Measurements from ENCODE around the gene TEAD4.

The TEAD4 gene

DNA sequence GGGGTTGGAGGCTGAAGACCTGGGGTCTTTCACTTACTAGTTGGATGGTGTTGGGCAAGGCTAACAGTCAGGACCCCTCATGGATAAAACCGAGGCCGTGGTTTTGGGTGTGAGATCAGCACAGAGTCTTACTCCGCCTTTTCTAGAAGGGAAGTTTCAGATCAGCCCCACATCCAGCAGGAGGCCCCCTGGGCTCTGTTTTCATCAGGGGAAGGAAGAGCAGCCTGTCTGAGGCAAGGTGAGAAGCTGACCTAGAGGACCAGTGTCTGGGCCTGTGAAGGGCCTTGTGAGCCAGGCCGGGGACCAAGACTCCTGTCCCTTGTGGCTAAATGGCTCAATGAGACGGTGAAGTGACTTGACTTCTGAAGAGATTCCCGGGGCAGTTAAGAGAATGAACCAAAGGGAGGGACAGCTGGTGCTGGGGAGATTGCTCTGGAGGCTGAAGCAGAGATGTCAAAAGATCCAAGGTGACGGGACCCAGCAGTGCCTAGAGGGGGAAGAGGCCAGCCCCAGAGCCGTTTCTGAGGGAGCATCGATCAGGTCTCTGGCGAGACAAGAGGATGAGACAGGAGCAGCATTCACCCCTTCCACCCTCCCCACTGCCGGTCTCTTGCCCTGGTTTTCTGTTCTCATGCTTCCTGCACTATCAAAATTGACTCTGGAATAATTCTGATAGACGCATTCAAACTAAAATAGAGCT, 77.9 kb downstream of the TEAD4 start:
- Mint-ChIP-seq H3K4me3 (no peak overlapping the region), H3K27ac (no peak overlapping the region), H3K9me3 (no peaks in the 10 kb centered on the region), H3K36me3 (ENCODE audit: low read depth) (no peaks in the 10 kb centered on the region), H3K27me3 (no peaks in the 10 kb centered on the region), H3K4me1 (ENCODE audit: low read depth) (no peaks in the 10 kb centered on the region)
- intact Hi-C loops (cut with micrococcal nuclease), result no loop called here

DNA sequence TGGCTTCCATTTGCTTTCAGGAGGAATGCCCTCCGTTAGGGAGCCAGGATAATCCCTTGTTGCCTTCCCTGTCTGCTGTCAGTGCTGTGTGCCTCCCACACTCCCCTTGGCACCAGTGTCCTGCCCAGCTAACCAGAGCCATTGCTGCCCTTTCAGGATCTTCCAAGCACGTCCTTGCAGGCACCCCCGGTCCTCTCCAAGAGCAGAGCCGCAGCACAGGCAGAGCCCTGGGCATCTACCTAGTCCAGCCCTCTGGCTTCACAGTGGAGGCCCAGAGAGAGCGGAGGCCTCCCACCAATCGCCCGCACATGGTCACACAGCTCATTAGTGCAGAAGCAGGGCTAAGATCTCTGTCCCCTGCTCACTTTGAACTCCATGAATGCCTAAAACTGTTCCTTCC, 79.0 kb downstream of the TEAD4 start:
- H3K27me3 Mint-ChIP-seq, result peaks cover 8% of the 10 kb centered on the region
- H3K27ac Mint-ChIP-seq, result no peak overlapping the region
- no peaks in the 10 kb centered on the region for H3K36me3 Mint-ChIP-seq (ENCODE audit: low read depth)
- H3K4me3 Mint-ChIP-seq, result no peak overlapping the region
- H3K9me3 Mint-ChIP-seq, result no peaks in the 10 kb centered on the region
- H3K4me1 Mint-ChIP-seq (ENCODE audit: low read depth), result no peaks in the 10 kb centered on the region
- intact Hi-C loops (cut with micrococcal nuclease), result no loop called here

DNA sequence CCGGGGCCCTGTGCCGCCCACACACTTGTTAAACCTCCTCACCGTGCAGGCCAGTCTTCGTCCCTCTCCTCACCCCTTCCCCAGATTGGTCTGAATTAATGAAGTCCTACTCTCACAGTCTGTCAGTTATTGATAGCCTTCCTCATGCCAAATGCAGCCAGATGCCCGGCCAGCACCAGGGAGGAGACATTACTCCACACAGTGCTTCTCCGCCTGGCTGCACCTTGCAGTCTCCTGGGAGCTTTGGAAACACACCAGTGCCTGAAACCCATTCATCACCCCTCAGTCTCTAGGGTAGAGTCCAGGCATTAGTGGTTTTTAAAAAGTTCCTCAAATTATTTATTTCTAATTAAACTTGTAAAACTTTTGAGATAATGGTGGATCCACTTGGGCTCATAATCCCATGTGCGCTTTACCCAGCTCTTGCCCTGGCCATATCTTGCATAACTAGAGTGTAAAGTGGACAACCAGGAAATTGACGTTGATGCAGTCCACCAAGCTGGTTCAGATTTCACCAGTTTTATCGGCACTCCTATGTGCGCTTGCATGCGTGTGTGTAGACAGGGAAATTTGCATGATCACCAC, 79.8 kb downstream of the TEAD4 start:
- no peak overlapping the region for H3K27ac Mint-ChIP-seq
- intact Hi-C loops (cut with micrococcal nuclease), result no loop called here
- no peaks in the 10 kb centered on the region for H3K4me1 Mint-ChIP-seq (ENCODE audit: low read depth)
- H3K9me3 Mint-ChIP-seq, result no peaks in the 10 kb centered on the region
- H3K4me3 Mint-ChIP-seq, result no peak overlapping the region
- H3K36me3 Mint-ChIP-seq (ENCODE audit: low read depth), result no peaks in the 10 kb centered on the region
- peaks cover 13% of the 10 kb centered on the region for H3K27me3 Mint-ChIP-seq

- intact Hi-C loops (cut with micrococcal nuclease), result no loop called here
- no peak overlapping the region for H3K27ac Mint-ChIP-seq
- H3K27me3 Mint-ChIP-seq, result peaks cover 13% of the 10 kb centered on the region
- no peaks in the 10 kb centered on the region for H3K4me1 Mint-ChIP-seq (ENCODE audit: low read depth)
- H3K4me3 Mint-ChIP-seq, result no peak overlapping the region
- H3K9me3 Mint-ChIP-seq, result no peaks in the 10 kb centered on the region
- no peaks in the 10 kb centered on the region for H3K36me3 Mint-ChIP-seq (ENCODE audit: low read depth)
These were observed 80.9 kb downstream of the TEAD4 start for GRCh38 chr12:3040026-3040656.

DNA sequence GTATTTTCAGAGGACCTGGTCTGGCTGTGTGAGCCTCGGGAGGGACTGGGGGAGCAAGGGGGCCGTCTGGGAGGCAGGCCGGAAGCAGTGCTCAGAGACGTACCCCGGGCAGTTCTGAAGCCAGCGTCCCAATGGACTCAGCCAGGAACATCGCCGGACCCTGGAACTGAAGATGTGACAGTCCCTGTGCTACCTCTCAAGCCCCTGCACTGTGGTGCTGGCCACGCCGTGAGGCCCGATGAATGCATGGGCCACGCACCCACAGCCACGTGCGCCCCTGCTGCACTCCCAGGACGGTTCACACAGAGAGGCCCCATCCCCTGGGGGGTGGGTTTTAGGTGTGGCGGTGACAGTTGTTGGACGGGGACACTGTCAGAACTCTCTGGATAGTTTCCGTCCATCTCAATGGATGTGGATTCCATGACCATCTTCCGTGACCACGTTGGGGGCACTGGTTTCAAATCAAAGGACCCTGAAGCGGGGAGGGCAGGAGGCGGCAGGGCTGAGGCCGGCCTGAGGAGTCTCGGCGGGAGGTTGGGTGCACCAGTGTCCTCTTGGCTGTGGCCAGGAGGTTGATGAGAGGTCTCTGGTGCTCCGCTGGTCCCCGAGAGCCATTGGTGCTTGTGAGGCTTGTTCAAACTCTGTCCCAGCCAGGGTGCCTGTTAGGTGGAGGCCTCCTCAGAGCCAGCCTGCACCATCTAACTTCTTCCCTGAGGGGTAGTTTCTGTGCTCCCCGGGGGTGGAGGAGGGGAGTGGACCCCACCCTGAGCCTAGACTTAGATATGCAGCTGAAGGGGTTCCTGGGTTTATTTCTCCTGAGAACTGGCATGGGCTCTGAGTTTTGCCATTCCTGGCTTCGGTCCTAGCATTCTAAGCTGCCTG, 81.7 kb downstream of the TEAD4 start:
- no peaks in the 10 kb centered on the region for H3K9me3 Mint-ChIP-seq
- H3K27ac Mint-ChIP-seq, result no peak overlapping the region
- intact Hi-C loops (cut with micrococcal nuclease), result loop anchor here (1.0 kb wide), 1 partner anchor 188 kb away; no protein-coding TSS in a partner anchor
- no peak overlapping the region for H3K4me3 Mint-ChIP-seq
- H3K27me3 Mint-ChIP-seq, result peaks cover 13% of the 10 kb centered on the region
- H3K36me3 Mint-ChIP-seq (ENCODE audit: low read depth), result no peaks in the 10 kb centered on the region
- H3K4me1 Mint-ChIP-seq (ENCODE audit: low read depth), result no peaks in the 10 kb centered on the region

GRCh38 chr12:3041558-3042164, 82.5 kb downstream of the TEAD4 start:
- Mint-ChIP-seq H3K27me3 (peaks cover 13% of the 10 kb centered on the region), H3K4me1 (ENCODE audit: low read depth) (no peaks in the 10 kb centered on the region), H3K27ac (no peak overlapping the region), H3K9me3 (no peaks in the 10 kb centered on the region), H3K36me3 (ENCODE audit: low read depth) (no peaks in the 10 kb centered on the region), H3K4me3 (no peak overlapping the region)
- intact Hi-C loops (cut with micrococcal nuclease), result loop anchor here (1.0 kb wide), 1 partner anchor 188 kb away; no protein-coding TSS in a partner anchor

DNA sequence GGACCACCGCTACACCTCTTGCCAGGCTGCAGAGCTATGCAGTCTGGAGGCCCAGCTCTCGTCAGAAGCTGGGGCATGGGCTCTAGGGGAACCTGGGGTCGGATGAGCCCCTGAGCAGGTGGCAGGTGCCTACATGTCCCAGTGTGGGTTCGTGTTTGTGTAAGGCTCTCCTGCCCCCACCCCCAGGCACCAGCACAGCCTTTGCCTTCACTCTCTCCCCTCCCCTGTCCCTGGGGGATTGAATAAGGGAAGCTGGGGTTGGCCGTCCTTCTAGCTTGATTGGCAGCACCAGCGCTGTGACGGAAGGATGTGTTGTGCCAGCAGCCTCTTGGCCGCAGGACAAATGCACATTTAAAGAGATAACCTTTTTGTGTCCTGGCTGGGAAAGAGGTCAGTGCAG, 83.2 kb downstream of the TEAD4 start:
- Mint-ChIP-seq H3K4me1 (ENCODE audit: low read depth) (no peaks in the 10 kb centered on the region), H3K27me3 (peaks cover 13% of the 10 kb centered on the region), H3K4me3 (no peak overlapping the region), H3K9me3 (no peaks in the 10 kb centered on the region), H3K27ac (no peak overlapping the region), H3K36me3 (ENCODE audit: low read depth) (no peaks in the 10 kb centered on the region)
- intact Hi-C loops (cut with micrococcal nuclease), result no loop called here

DNA sequence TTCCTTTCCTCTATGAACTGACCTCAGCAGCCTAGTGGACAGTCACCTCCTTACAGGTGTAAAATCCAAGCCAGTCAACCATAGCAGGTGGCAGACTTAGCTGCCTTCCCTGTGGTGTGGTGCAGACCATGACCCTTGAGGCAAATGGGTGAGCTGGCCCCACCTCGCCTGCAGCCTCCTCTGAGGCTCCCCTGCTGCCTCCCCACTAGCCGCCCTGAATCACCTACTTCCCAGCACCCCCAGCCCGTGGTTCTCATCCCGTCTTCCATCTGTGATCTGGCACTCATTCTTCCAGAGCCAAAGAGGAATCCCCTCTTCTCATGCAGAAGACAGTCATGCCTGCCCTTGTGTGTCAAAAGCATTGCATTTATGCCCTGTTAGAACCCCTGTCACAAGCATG, 83.6 kb downstream of the TEAD4 start:
- Mint-ChIP-seq H3K9me3 (no peaks in the 10 kb centered on the region), H3K27me3 (peaks cover 13% of the 10 kb centered on the region), H3K36me3 (ENCODE audit: low read depth) (no peaks in the 10 kb centered on the region), H3K4me1 (ENCODE audit: low read depth) (no peaks in the 10 kb centered on the region), H3K27ac (no peak overlapping the region), H3K4me3 (no peak overlapping the region)
- intact Hi-C loops (cut with micrococcal nuclease), result no loop called here

- intact Hi-C loops (cut with micrococcal nuclease), result no loop called here
- H3K27me3 Mint-ChIP-seq, result peaks cover 13% of the 10 kb centered on the region
- H3K4me3 Mint-ChIP-seq, result no peak overlapping the region
These were observed 84.2 kb downstream of the TEAD4 start for GRCh38 chr12:3043406-3043805.

GRCh38 chr12:3044141-3044630, 85.0 kb downstream of the TEAD4 start:
- Mint-ChIP-seq H3K27ac (no peak overlapping the region), H3K4me1 (ENCODE audit: low read depth) (no peaks in the 10 kb centered on the region), H3K4me3 (no peak overlapping the region), H3K9me3 (no peaks in the 10 kb centered on the region), H3K27me3 (peaks cover 13% of the 10 kb centered on the region), H3K36me3 (ENCODE audit: low read depth) (no peaks in the 10 kb centered on the region)
- intact Hi-C loops (cut with micrococcal nuclease), result no loop called here

More at GRCh38 chr12:3043406-3043805, 84.2 kb downstream of the TEAD4 start:
- Mint-ChIP-seq H3K27ac (no peak overlapping the region), H3K9me3 (no peaks in the 10 kb centered on the region), H3K4me1 (ENCODE audit: low read depth) (no peaks in the 10 kb centered on the region), H3K36me3 (ENCODE audit: low read depth) (no peaks in the 10 kb centered on the region)

DNA sequence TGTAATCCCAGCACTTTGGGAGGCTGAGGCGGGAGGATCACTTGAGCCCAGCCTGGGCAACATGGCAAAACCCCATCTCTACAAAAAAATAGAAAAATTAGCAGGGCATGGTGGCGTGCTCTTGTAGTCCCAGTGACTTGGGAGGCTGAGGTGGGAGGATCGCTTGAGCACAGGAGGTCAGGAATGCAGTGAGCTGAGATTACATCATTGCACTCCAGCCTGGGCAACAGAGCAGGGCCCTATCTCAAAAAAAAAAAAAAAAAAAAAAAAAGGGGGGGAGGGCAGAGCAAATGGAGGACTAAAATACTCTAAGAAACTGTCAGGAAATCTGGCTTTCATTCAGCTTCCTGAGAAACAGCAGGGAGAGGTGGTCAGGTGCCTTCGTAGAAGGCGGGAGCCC, 86.3 kb downstream of the TEAD4 start:
- Mint-ChIP-seq H3K4me3 (no peak overlapping the region), H3K27ac (no peak overlapping the region), H3K4me1 (ENCODE audit: low read depth) (peaks cover 7% of the 10 kb centered on the region), H3K36me3 (ENCODE audit: low read depth) (no peaks in the 10 kb centered on the region), H3K27me3 (peaks cover 15% of the 10 kb centered on the region), H3K9me3 (no peaks in the 10 kb centered on the region)
- intact Hi-C loops (cut with micrococcal nuclease), result no loop called here

GRCh38 chr12:3045989-3046388, 86.8 kb downstream of the TEAD4 start:
- intact Hi-C loops (cut with micrococcal nuclease), result no loop called here
- peaks cover 15% of the 10 kb centered on the region for H3K27me3 Mint-ChIP-seq
- no peak overlapping the region for H3K4me3 Mint-ChIP-seq
- peaks cover 7% of the 10 kb centered on the region for H3K4me1 Mint-ChIP-seq (ENCODE audit: low read depth)
- no peak overlapping the region for H3K27ac Mint-ChIP-seq
- H3K9me3 Mint-ChIP-seq, result no peaks in the 10 kb centered on the region
- H3K36me3 Mint-ChIP-seq (ENCODE audit: low read depth), result no peaks in the 10 kb centered on the region

DNA sequence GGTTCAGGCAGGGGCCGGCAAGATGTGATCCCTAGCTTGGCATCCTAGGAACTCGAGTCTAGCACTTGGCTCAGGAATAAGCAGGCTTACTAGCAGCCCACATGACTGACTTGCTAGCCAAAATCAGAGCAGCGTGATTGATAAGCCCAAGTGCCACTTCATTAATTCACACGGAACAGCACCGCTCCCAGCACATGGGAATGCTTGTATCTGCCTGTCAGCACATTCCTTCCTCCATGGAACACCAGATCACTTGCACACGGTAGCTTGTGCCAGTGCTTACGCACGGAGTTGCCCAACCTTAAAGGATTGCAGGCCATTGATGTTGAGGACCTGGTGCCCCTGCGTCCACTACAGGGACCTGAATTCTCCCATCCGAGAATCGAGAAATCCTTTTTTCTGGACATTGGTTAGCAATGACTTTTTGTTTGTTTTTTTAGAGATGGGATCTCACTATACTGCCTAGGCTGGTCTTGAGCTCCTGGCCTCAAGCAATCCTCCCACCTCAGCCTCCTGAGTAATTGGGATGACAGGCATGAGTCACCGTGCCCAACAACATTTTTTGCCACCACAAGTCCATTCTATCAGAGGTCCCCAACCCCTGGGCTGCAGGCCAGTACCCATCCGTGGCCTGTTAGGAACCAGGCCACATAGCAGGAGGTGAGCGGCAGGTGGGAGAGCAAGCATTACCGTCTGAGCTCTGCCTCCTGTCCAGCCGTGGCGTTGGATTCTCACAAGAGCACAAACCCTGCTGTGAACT, 87.4 kb downstream of the TEAD4 start:
- Mint-ChIP-seq H3K9me3 (no peaks in the 10 kb centered on the region), H3K27me3 (peaks cover 15% of the 10 kb centered on the region), H3K4me3 (no peak overlapping the region), H3K36me3 (ENCODE audit: low read depth) (no peaks in the 10 kb centered on the region), H3K27ac (no peak overlapping the region), H3K4me1 (ENCODE audit: low read depth) (peaks cover 7% of the 10 kb centered on the region)
- intact Hi-C loops (cut with micrococcal nuclease), result no loop called here

All from dendritic cell treated with granulocyte-macrophage colony-stimulating factor and Interleukin-4, amounts not matched to agents 40 ng/mL and 50 ng/mL, for 4 days (primary cell).